T-cell (primary cell): ENCODE data around the gene CHAF1A. TPM values are rescaled to one million over a fixed set of nuclear protein-coding genes. Genes with fewer than 3 reads are reported as not detected.

Experiments used
- ATAC-seq, 4 experiments: fragments of 200-7000 bp in 3 of 4; fragments of 150-1000 bp in 1 of 4; cut with Tn5 transposase; replicated peaks in 1 of 4; 1 replicate in 3 of 4; 2 replicates in 1 of 4; pipeline ENCODE4 v1.10.0; 2021; ENCODE audit warnings: moderate library complexity in 3 of 4, mild to moderate bottlenecking in 2 of 4, moderate number of reproducible peaks in 1 of 4
- CTCF ChIA-PET, 2 donors: fragments of 300-600 bp; sonication (Branson Sonifier 250); formaldehyde crosslinking; loops; one replicate each; lab custom pipeline; 2022; ENCODE audit warnings: antibody characterized with exemption in 2 of 2; lab: Charles Lee
- POLR2A ChIA-PET, 2 donors: fragments of 300-600 bp; sonication (Branson Sonifier 250); formaldehyde crosslinking; loops; one replicate each; lab custom pipeline; 2022; ENCODE audit warnings: antibody characterized with exemption in 2 of 2; lab: Charles Lee
- DNase-seq, 35 experiments: peaks; one replicate each; pipeline versions ENCODE4 v3.0.0 to v3.0.0-alpha.2; 2013 to 2023
- H3K27ac ChIP-seq: one replicate; pipeline ENCODE4 v1.5.1; 2013; ENCODE audit warnings: low read length
- H3K27me3 ChIP-seq, 2 experiments: replicated peaks in 1 of 2; 1 replicate in 1 of 2; 2 replicates in 1 of 2; pipeline versions ENCODE4 v1.6.1 to v1.7.0; 2013; ENCODE audit warnings: low read length in 1 of 2, mixed read lengths in 1 of 2; ENCODE audit not compliant: control insufficient read depth in 2 of 2, insufficient read depth in 2 of 2; ENCODE audit errors: extremely low read depth in 1 of 2
- H3K36me3 ChIP-seq, 2 donors: 1 replicate in 1 of 2; 2 replicates in 1 of 2; pipeline versions ENCODE4 v1.6.1 to v1.7.0; 2013; ENCODE audit warnings: low read length in 1 of 2; ENCODE audit not compliant: control insufficient read depth in 2 of 2, insufficient read depth in 1 of 2; ENCODE audit errors: extremely low read depth in 1 of 2
- H3K4me1 ChIP-seq, 2 experiments: 1 replicate in 1 of 2; 2 replicates in 1 of 2; pipeline versions ENCODE4 v1.6.1 to v1.7.0; 2013; ENCODE audit warnings: low read length in 2 of 2, mixed read lengths in 1 of 2; ENCODE audit not compliant: insufficient read depth in 2 of 2, control insufficient read depth in 1 of 2; ENCODE audit errors: extremely low read depth in 1 of 2
- H3K4me3 ChIP-seq, 2 donors: 1 replicate in 1 of 2; 2 replicates in 1 of 2; pipeline versions ENCODE4 v1.5.1 to v1.7.0; 2013; ENCODE audit warnings: mild to moderate bottlenecking in 2 of 2, low read length in 1 of 2, moderate library complexity in 1 of 2; ENCODE audit not compliant: control insufficient read depth in 1 of 2; ENCODE audit errors: extremely low read depth in 1 of 2
- H3K9me3 ChIP-seq: 2 replicates; pipeline ENCODE4 v1.7.0; 2013
- H3K27ac Mint-ChIP-seq, 2 donors: one replicate each; pipeline ENCODE4 v1.8.0; 2020 to 2021; ENCODE audit warnings: mild to moderate bottlenecking in 2 of 2, mixed read lengths in 2 of 2
- H3K27me3 Mint-ChIP-seq, 2 donors: one replicate each; pipeline ENCODE4 v1.8.0; 2021 to 2022; ENCODE audit warnings: mixed read lengths in 2 of 2
- H3K36me3 Mint-ChIP-seq: one replicate; pipeline ENCODE4 v1.8.0; 2021; ENCODE audit warnings: mixed read lengths
- H3K4me1 Mint-ChIP-seq, 3 donors: one replicate each; pipeline ENCODE4 v1.8.0; 2020 to 2022; ENCODE audit warnings: mixed read lengths in 3 of 3, mild to moderate bottlenecking in 1 of 3
- H3K4me3 Mint-ChIP-seq, 3 donors: one replicate each; pipeline ENCODE4 v1.8.0; 2020 to 2022; ENCODE audit warnings: mild to moderate bottlenecking in 3 of 3, mixed read lengths in 3 of 3, moderate library complexity in 3 of 3
- H3K9me3 Mint-ChIP-seq, 3 donors: one replicate each; pipeline ENCODE4 v1.8.0; 2020 to 2022; ENCODE audit warnings: mixed read lengths in 3 of 3
- WGBS: methylation state at CpG from one replicate; pipeline ENCODE4 v1.1.5; 2013; ENCODE audit warnings: missing lambda C conversion rate; ENCODE audit not compliant: insufficient coverage; 5-methylcytosine and 5-hydroxymethylcytosine counted together
- total RNA-seq, 35 experiments: library from RNA in 6 of 35; stranded (reverse) in 6 of 35; fragments of 120-200 nt in 1 of 35; gene quantifications; one replicate each; pipeline versions ENCODE4 v1.2.1 to v1.2.4 and lab custom pipeline; 2013 to 2026

CHAF1A gene
- total RNA-seq, 5 donors from 2014 or later (not counting 1 experiment from before 2014, with no cell fraction given) = 14.4 to 27.3 (median 16.5) TPM

DNA sequence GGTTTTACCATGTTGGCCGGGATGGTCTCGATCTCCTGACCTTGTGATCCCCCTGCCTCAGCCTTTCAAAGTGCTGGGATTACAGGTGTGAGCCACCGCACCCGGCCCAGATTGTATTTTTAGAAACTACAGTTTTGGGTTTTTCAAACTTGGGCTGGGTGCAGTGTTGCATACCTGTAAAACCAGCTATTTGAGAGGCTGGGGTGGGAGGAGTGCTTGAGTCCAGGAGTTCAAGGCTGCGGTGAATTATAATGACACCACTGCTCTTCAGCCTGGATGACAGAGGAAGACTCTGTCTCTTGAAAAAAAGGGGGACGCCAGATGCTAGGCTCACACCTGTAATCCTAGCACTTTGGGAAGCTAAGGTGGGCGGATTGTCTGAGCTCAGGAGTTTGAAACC lies 4.2 kb downstream of the CHAF1A start:
- no peaks in the 10 kb centered on the region for H3K27me3 Mint-ChIP-seq
- CTCF ChIA-PET = no interaction called here
- Histone ChIP-seq H3K36me3 (peaks cover 4 to 6% of the 10 kb centered on the region in 2 donors), H3K27ac (no peak overlapping the region), H3K4me3 (no peak overlapping the region), H3K9me3 (no peaks in the 10 kb centered on the region), H3K27me3 (no peaks in the 10 kb centered on the region), H3K4me1 (peaks cover 10 to 15% of the 10 kb centered on the region in 2 experiments)
- WGBS = 97% methylated on average over 5 of the region's 7 CpGs
- H3K4me3 Mint-ChIP-seq = no peak overlapping the region
- no peak for ATAC-seq
- H3K36me3 Mint-ChIP-seq = peaks cover 3% of the 10 kb centered on the region
- H3K27ac Mint-ChIP-seq = no peak overlapping the region
- H3K4me1 Mint-ChIP-seq = peaks cover 15 to 25% (median 16%) of the 10 kb centered on the region in 3 donors
- no peaks in the 10 kb centered on the region for H3K9me3 Mint-ChIP-seq
- DNase-seq = no peak
- POLR2A ChIA-PET = no interaction called here

GRCh38 chr19:4409123-4409933 lies 6.9 kb downstream of the CHAF1A start:
- Histone ChIP-seq H3K27ac (no peak overlapping the region), H3K27me3 (no peaks in the 10 kb centered on the region), H3K4me1 (no peaks in the 10 kb centered on the region), H3K36me3 (peaks cover 6 to 8% of the 10 kb centered on the region in 2 donors), H3K4me3 (no peak overlapping the region), H3K9me3 (no peaks in the 10 kb centered on the region)
- DNase-seq = no peak
- CTCF ChIA-PET = interaction anchor here in 1 of 2 donors (0.5 kb wide), 1 partner anchor 1243 kb away, joined by 3 read pairs; no protein-coding TSS in a partner anchor
- Mint-ChIP-seq H3K27me3 (no peaks in the 10 kb centered on the region), H3K27ac (no peak overlapping the region), H3K9me3 (no peaks in the 10 kb centered on the region), H3K4me3 (no peak overlapping the region), H3K4me1 (peaks cover 0 to 6% (median under 1%) of the 10 kb centered on the region in 3 donors), H3K36me3 (peaks cover 5% of the 10 kb centered on the region)
- POLR2A ChIA-PET = no interaction called here
- no peak for ATAC-seq
- WGBS = 99% methylated on average over 15 of the region's 23 CpGs

DNA sequence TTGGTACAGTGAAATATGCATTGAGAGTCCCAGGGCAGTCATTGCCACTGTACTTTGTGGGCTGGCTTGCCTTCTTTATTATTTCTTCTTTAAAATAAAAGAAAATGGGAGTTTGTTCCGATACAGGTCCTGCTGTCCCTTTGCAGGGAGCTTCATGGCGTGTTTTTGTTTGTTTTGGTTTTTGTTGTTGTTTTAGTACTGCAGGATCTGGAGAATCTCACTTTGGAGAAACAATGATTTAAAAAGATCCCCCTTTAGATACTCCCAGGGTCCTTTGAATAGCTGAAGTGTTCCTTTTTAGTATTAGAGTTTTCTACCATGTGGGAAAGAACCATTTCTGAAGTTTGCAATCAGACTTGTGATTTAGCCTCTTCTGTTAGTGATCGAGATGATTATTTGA lies 11.1 kb downstream of the CHAF1A start:
- ATAC-seq = no peak
- POLR2A ChIA-PET = no interaction called here
- no peaks in the 10 kb centered on the region for H3K27me3 Mint-ChIP-seq
- peaks cover 3% of the 10 kb centered on the region for H3K36me3 Mint-ChIP-seq
- no peaks in the 10 kb centered on the region for H3K27me3 ChIP-seq
- H3K36me3 ChIP-seq = peaks cover 6 to 8% of the 10 kb centered on the region in 2 donors
- no peaks in the 10 kb centered on the region for H3K9me3 ChIP-seq
- no CpG with 5 or more reads among the region's 3 CpGs for WGBS
- no peaks in the 10 kb centered on the region for H3K4me1 Mint-ChIP-seq
- H3K9me3 Mint-ChIP-seq = no peaks in the 10 kb centered on the region
- no peak overlapping the region for H3K4me3 Mint-ChIP-seq
- no peak for DNase-seq
- CTCF ChIA-PET = no interaction called here
- H3K27ac Mint-ChIP-seq = no peak overlapping the region
- H3K4me1 ChIP-seq = no peaks in the 10 kb centered on the region
- H3K27ac ChIP-seq = no peak overlapping the region
- H3K4me3 ChIP-seq = no peak overlapping the region

DNA sequence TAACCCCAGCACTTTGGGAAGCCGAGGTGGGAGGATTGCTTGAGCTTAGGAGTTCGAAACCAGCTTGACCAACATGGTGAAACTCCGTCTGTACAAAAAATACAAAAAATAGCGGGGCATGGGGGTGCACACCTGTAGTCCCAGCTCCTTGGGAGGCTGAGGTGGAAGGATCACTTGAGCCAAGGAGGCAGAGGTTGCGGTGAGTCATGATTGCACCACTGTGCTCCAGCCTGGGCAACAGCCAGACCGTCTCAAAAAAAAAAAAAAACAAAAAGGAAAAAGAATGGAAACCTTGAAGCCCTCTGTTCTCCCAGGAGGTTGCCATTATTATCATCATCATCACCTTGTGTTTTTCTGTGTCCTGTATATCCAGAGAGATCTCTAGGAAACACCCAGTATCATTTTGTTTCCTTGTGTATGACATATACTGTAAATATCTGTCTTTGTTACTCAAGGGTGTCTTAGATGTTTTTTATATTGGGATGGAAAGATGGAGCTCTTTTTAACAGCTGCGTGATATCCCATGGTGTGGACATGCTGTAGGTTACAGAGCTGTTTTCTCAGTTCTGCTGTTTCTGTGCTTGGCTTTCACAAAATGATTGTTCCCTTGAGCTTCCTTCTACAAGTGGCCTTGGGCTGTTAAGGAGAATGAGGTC lies 11.8 kb downstream of the CHAF1A start:
- H3K27ac ChIP-seq = no peak overlapping the region
- POLR2A ChIA-PET = interaction anchor here in 1 of 2 donors (0.5 kb wide), 1 partner anchor 84 kb away, joined by 4 read pairs; no protein-coding TSS in a partner anchor
- no peak overlapping the region for H3K4me3 ChIP-seq
- no peaks in the 10 kb centered on the region for H3K9me3 Mint-ChIP-seq
- no peaks in the 10 kb centered on the region for H3K4me1 ChIP-seq
- peaks cover 3% of the 10 kb centered on the region for H3K36me3 Mint-ChIP-seq
- H3K9me3 ChIP-seq = no peaks in the 10 kb centered on the region
- no peak overlapping the region for H3K27ac Mint-ChIP-seq
- no peaks in the 10 kb centered on the region for H3K4me1 Mint-ChIP-seq
- DNase-seq = no peak
- no peak overlapping the region for H3K4me3 Mint-ChIP-seq
- CTCF ChIA-PET = interaction anchor here in 1 of 2 donors (0.8 kb wide), 1 partner anchor 167 kb away, joined by 5 read pairs; the partner anchor contains the start of gene YJU2
- WGBS = 98% methylated on average over 6 of the region's 7 CpGs
- H3K27me3 Mint-ChIP-seq = no peaks in the 10 kb centered on the region
- H3K36me3 ChIP-seq = peaks cover 4 to 8% of the 10 kb centered on the region in 2 donors
- no peaks in the 10 kb centered on the region for H3K27me3 ChIP-seq
- ATAC-seq = no peak

GRCh38 chr19:4414800-4415321 lies 12.4 kb downstream of the CHAF1A start:
- H3K9me3 ChIP-seq = no peaks in the 10 kb centered on the region
- H3K36me3 Mint-ChIP-seq = peaks cover 5% of the 10 kb centered on the region
- H3K9me3 Mint-ChIP-seq = no peaks in the 10 kb centered on the region
- POLR2A ChIA-PET = interaction anchor here in 1 of 2 donors (0.5 kb wide), 1 partner anchor 84 kb away, joined by 4 read pairs; no protein-coding TSS in a partner anchor
- H3K4me3 Mint-ChIP-seq = no peak overlapping the region
- H3K27ac Mint-ChIP-seq = no peak overlapping the region
- no peaks in the 10 kb centered on the region for H3K4me1 ChIP-seq
- CTCF ChIA-PET = interaction anchor here in 1 of 2 donors (0.8 kb wide), 1 partner anchor 168 kb away, joined by 5 read pairs; the partner anchor contains the start of gene YJU2
- DNase-seq (no peak), ATAC-seq (no peak)
- 100% methylated on average over 5 of the region's 9 CpGs for WGBS
- peaks cover 0 to 4% of the 10 kb centered on the region in 2 donors for H3K36me3 ChIP-seq
- no peaks in the 10 kb centered on the region for H3K27me3 Mint-ChIP-seq
- no peaks in the 10 kb centered on the region for H3K27me3 ChIP-seq
- H3K4me3 ChIP-seq = no peak overlapping the region
- H3K4me1 Mint-ChIP-seq = no peaks in the 10 kb centered on the region
- H3K27ac ChIP-seq = no peak overlapping the region

GRCh38 chr19:4415352-4415751 lies 12.9 kb downstream of the CHAF1A start:
- Histone ChIP-seq H3K36me3 (peaks cover 0 to 4% of the 10 kb centered on the region in 2 donors), H3K27ac (no peak overlapping the region), H3K4me1 (no peaks in the 10 kb centered on the region), H3K9me3 (no peaks in the 10 kb centered on the region), H3K4me3 (no peak overlapping the region), H3K27me3 (no peaks in the 10 kb centered on the region)
- no peak overlapping the region for H3K27ac Mint-ChIP-seq
- ATAC-seq (no peak), DNase-seq (no peak)
- CTCF ChIA-PET = no interaction called here
- no peaks in the 10 kb centered on the region for H3K4me1 Mint-ChIP-seq
- WGBS = 90% methylated on average over 9 of the region's 10 CpGs
- peaks cover 6% of the 10 kb centered on the region for H3K36me3 Mint-ChIP-seq
- H3K4me3 Mint-ChIP-seq = no peak overlapping the region
- no peaks in the 10 kb centered on the region for H3K27me3 Mint-ChIP-seq
- POLR2A ChIA-PET = interaction anchor here in 1 of 2 donors (0.6 kb wide), 1 partner anchor 312 kb away, joined by 9 read pairs; no protein-coding TSS in a partner anchor
- no peaks in the 10 kb centered on the region for H3K9me3 Mint-ChIP-seq
